NCI-H510A (cell line): ENCODE measurements around the gene ZFAND2A.
"Not testable (repeated sequence)": the region's sequence is repeated elsewhere in the genome, so short reads cannot be mapped to it uniquely, and the experiment has no call there.

Source experiments
- DNase-seq: peaks from one replicate; lab custom pipeline; 2025; lab: John Stamatoyannopoulos, UW

ZFAND2A gene

DNA sequence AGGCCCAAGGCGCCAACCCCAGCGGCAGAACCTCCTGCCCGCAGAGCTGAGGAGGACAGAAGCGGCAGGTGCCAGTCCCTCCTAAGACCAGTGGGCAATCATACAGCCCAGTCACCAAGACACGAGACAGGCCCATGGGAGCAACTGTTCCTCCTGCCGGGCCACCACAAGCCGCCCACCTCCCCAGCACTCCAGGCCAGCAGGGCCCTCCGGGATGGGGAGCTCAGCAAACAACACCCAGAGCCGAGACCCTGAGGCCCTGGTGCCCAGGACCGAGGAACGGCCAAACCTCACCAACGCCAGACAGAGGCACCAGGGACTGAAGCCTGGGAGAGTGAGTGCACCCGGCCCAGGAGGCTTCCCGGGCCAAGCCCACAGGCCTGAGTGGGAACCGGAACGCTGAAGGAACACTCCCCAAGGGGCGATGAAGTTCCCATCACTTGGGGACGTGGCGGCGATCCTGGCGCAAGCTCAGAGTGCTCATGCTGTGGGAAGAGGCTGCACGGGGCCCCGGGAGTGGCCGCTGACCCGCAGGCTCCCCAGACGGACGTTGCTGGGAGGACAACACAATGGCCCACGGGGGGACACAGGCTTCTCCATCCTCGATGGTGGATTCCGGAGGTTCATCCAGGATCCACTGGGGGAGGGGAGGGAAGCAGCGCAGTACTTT lies 37.0 kb downstream of the ZFAND2A start:
- DNase-seq: no peak

- no peak for DNase-seq
Measured at GRCh38 chr7:1121886-1122831, 37.8 kb downstream of the ZFAND2A start.

GRCh38 chr7:1121476-1121875 lies 38.5 kb downstream of the ZFAND2A start:
- no peak for DNase-seq

DNA sequence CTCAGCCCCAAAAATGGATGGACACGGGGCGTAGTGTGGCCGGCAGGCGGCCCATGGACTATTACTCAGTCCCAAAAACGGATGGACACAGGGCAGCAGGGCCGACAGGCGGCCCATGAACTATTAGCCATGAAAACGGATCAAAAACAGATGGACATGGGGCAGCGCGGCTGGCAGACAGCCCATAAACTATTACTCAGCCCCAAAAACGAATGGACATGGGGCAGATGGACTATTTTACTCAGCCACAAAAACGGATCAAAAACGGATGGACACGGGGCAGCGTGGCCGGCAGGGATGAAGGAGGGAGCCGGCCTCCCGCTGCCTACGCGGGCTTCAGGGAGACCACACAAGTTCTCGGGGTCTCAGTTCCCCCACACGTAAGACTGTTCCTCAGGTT lies 39.2 kb downstream of the ZFAND2A start:
- DNase-seq: no peak

- DNase-seq: no peak
Measured at GRCh38 chr7:1119201-1119600, 40.8 kb downstream of the ZFAND2A start.

- no peak for DNase-seq
Measured at GRCh38 chr7:1117321-1117928, 42.6 kb downstream of the ZFAND2A start.

GRCh38 chr7:1116383-1117008 lies 43.5 kb downstream of the ZFAND2A start:
- DNase-seq: not testable (repeated sequence)

DNA sequence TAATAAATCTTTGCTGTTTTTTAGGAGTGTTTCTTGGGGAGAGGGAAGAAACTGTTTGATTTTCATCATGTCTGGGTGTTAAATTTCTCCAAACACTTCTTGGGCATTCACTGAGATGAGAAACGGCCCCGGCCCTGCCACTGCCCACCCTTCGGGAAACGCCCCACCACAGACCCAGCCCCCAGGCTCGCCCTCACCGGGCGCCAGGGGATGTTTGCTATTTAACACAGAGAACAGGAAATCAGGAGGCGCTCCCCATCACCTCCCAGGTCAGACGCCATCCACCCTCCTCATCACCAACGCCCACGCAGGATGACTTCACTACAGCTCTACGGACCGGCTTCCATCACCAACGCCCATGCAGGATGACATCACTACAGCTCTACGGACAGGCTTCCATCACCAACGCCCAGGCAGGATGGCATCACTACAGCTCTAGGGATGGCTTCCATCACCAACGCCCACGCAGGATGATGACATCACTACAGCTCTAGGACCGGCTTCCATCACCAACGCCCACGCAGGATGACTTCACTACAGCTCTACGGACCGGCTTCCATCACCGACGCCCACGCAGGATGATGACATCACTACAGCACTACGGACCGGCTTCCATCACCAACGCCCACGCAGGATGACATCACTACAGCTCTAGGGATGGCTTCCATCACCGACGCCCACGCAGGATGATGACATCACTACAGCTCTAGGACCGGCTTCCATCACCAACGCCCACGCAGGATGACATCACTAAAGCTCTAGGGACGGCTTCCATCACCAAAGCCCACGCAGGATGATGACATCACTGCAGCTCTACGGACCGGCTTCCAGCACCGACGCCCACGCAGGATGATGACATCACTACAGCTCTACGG lies 44.6 kb downstream of the ZFAND2A start:
- not testable (repeated sequence) for DNase-seq

- no peak for DNase-seq
Measured at GRCh38 chr7:1114505-1114904, 45.5 kb downstream of the ZFAND2A start.

DNA sequence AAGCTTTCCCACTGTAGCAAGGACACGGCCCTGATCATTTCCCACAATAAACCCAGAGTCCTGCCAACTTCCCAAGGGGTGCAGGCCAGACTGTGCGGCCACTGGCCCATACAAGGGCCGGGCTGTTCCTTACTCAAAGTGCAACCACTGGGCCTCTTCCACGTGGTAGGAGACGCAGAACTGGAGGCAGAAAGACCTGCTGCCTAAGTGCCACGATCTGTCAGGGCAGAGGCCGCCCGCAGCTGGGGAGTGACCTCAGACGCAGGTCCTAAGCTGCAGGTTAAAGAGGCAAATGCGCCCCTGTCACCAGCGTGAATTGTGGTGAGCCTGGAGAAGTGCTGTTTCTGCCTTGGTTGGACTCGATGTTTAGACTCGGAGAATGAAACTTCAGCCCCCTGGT lies 45.9 kb downstream of the ZFAND2A start:
- DNase-seq: no peak

DNA sequence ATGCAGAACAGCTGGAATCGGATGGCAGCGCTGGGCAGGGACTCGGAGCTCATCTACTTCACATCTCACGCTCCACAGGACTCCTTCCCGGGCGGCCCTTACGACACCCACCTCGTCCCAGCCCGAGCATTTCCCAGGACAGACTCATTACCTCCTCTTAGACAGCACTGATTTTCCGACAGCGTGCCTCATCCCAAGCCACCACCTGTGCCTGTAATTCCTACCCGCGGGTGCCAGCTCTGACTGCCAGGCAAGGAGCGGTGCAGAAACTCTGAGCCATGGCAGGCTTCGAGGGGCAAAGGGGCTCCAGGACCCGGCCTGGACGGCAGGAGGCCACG lies 46.5 kb downstream of the ZFAND2A start:
- DNase-seq: no peak

DNA sequence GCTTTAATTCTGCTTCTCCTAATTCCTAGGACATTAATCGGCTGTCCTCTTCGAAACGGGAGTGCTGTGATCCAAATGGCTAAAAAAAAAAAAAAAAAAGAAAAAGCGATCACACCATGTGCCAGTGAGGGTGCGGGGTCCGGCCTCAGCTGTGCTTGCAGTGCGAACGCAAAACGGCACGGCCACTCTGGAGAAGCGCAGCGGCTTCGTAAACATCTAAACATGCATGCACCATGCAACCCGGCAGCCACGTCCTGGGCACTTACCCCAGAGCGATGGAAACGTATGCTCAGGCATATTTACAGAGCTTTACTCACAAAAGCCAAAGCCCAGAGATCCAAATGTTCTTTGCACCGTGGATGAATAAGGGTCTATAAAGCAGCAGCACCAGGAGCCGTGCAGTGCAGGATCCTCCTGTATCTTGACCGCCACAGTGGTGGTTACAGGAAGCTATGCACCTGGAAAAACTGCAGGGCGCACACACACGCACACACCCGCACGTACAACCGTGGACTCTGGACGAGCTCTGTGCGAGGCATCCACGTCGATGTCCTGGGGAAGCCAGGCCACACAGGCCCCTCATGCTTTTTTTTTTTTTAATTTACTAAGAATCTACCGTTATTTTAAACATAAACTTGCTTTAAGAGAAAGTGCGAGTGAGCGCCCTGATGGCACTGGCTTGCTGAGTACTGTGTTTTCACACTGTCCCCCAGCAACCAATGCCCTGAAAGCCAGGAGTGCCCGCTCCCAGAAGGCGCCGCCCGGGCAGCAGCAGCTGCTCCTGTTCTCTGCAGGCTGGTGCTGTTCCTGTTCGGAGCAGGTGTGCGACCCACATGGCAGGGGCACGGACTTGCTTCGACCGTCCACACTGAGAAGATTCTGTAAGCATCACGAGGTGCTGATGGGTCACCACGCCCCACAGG lies 47.1 kb downstream of the ZFAND2A start:
- no peak for DNase-seq

DNA sequence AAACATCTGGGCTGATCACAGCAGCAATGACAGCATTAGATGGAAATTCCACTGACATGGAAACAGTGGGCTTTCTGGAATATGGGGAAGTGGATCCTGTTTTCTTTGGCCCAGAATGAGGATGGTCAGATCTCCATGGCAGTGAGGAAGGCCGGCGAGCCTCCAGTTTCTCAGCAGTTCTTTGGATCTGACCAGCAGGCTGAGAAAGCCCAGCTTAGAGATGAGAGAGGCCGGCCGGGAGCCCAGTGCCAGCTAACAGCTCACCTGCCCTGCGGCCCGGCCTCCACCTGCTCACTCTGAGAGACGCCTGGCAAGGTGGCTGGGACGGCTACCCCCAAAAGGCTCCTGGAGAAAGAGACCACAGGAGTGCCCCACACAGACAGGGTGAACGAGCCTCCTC lies 47.9 kb downstream of the ZFAND2A start:
- DNase-seq: no peak

DNA sequence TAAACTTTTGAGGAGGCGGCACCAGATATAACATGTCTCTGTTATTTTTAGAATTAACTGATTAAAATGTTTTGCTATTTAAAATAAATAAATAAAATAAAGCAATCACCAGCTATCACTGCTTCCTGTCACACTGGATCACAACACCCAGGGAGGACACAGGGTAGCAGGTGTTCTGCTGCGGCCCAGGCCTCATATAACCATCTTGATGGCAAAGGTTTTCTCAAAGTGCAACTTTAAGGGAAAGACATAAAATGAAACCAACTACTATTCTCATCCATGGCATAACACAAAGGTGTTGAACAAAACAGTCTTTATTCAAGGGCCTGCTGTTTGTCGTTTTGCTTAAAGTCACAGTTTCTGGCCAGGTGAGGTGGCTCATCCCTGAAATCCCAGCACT lies 48.8 kb downstream of the ZFAND2A start:
- no peak for DNase-seq

- no peak for DNase-seq
Measured at GRCh38 chr7:1110358-1110757, 49.6 kb downstream of the ZFAND2A start.

GRCh38 chr7:1109581-1110310 lies 50.2 kb downstream of the ZFAND2A start:
- no peak for DNase-seq

DNA sequence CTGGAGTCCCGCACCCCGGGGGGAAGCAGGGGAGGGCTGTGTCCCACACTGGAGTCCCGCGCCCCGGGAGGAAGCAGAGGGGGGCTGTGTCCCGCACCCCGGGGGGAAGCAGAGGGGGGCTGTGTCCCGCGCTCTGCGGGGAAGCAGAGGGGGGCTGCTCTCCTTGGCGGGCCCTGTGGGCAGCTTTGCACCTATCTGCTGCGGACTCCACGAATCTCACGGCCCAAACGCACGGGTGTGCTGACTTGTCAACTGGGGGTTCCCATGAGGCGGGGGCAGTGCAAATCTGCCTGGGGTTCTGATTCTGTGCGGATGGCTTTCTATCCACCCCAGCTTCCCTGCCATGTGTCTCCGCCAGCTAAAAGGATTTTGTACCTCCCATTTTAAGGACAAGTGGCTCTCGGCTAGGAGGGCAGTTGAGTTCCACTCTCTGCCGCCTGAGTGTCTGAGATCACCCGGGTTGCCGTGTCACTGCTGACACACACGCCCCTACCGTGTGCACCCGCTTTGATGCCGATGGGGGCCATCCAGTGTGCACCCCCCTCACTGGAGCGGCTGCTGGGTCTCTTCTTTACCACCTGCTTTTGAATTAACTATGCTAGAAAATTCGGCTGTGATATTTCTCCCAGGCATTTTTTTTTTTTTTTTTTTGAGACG lies 51.6 kb downstream of the ZFAND2A start:
- DNase-seq: no peak

DNA sequence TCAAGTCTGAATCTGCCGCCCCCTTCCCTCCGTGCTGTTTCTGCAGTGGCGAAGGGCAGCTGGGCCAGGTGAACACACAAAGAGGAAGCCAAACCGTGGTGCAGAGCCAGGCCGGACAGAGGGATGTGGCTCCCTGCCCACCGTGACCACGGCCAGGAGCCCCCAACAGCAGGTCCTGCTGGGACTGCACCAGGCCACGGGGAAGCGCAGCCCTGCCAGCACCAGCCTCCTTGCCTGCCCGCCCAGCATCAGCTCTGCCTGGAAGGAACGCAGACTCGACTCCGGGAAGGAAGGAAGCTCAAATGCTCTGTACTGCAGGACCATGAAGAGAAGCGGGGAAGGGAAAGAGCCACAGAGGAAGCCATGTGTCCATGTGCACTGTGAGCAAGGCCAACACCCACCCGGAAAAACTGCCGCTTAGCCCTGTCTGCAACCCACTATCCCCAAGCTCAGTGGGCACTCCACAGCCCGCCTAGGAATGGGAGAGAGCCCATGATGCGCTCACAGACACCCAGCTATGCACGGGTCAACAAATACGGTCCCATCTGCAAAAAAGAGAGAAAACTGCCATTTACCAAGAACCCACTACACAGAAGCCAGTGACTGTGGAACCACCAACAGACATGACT lies 53.1 kb downstream of the ZFAND2A start:
- no peak for DNase-seq
